Panc1 (cell line): ENCODE measurements around the gene GRID2IP. TPM values are rescaled to one million over a fixed set of nuclear protein-coding genes. Genes with fewer than 3 reads are reported as not detected.

Experiments used
- ATAC-seq: fragments of 200-7000 bp; cut with Tn5 transposase; 2 replicates; pipeline ENCODE4 v1.9.1; 2020; ENCODE audit warnings: mild to moderate bottlenecking, moderate library complexity
- BruUV-seq: library from RNA; stranded (reverse); fragments of 400-500 nt; replicated peaks from 2 replicates; lab custom pipeline; 2021; lab: Mats Ljungman, UMichigan
- CTCF ChIA-PET: fragments of 300-600 bp; sonication (Branson Sonifier 250); formaldehyde crosslinking; loops from one replicate; lab custom pipeline; 2022; ENCODE audit warnings: antibody characterized with exemption; lab: Charles Lee
- POLR2A ChIA-PET: fragments of 300-600 bp; sonication (Branson Sonifier 250); formaldehyde crosslinking; loops from one replicate; lab custom pipeline; 2022; ENCODE audit warnings: antibody characterized with exemption; lab: Charles Lee
- DNase-seq: peaks from one replicate; pipeline ENCODE4 v3.0.0-alpha.2; 2010; ENCODE audit warnings: low read depth, low spot score
- H3K27ac ChIP-seq: 2 replicates; pipeline ENCODE4 v1.5.1; 2011; ENCODE audit warnings: mild to moderate bottlenecking, low read length, inconsistent platforms
- H3K27me3 ChIP-seq: fragments of 200-500 bp; sonication (Bioruptor generic); 2 replicates; pipeline ENCODE4 v1.6.0; 2014; ENCODE audit warnings: low read length, inconsistent platforms; ENCODE audit not compliant: control insufficient read depth, insufficient read depth
- H3K36me3 ChIP-seq: fragments of 200-500 bp; sonication (Bioruptor generic); 2 replicates; pipeline ENCODE4 v1.5.1; 2014; ENCODE audit warnings: inconsistent platforms, mild to moderate bottlenecking, low read length, moderate library complexity; ENCODE audit not compliant: control insufficient read depth, insufficient read depth
- H3K4me1 ChIP-seq: 2 replicates; pipeline ENCODE4 v1.5.1; 2011; ENCODE audit warnings: inconsistent platforms, mild to moderate bottlenecking, low read length, moderate library complexity; ENCODE audit not compliant: control insufficient read depth, insufficient read depth
- H3K4me3 ChIP-seq, 2 experiments: 2 replicates each; pipeline ENCODE4 v1.5.1; 2011 to 2012; ENCODE audit warnings: low read depth in 2 of 2, low read length in 2 of 2, mild to moderate bottlenecking in 2 of 2, inconsistent platforms in 1 of 2, moderate library complexity in 1 of 2
- H3K9me3 ChIP-seq: fragments of 200-500 bp; sonication (Bioruptor generic); 2 replicates; pipeline ENCODE4 v1.5.1; 2014; ENCODE audit warnings: low read depth, mild to moderate bottlenecking, inconsistent platforms, low read length, moderate library complexity; ENCODE audit not compliant: control insufficient read depth, insufficient read depth
- POLR2AphosphoS5 ChIP-seq: IDR thresholded peaks from 2 replicates; pipeline ENCODE4 v1.6.1; 2012; ENCODE audit warnings: mild to moderate bottlenecking, low read depth, low read length, moderate library complexity
- SIN3A ChIP-seq: IDR thresholded peaks from 2 replicates; pipeline ENCODE4 v1.6.1; 2012; ENCODE audit warnings: low read depth, mild to moderate bottlenecking, low read length, moderate library complexity, borderline replicate concordance; ENCODE audit not compliant: insufficient read depth
- TCF7L2 ChIP-seq: IDR thresholded peaks from 2 replicates; pipeline ENCODE4 v1.6.1; 2011; ENCODE audit warnings: mild to moderate bottlenecking, low read depth, low read length, inconsistent platforms
- in situ Hi-C: cut with HindIII; loops from 2 replicates; pipeline ENCODE4 v1.10.0; 2016; ENCODE audit warnings: low sequenced_read_pairs, low pct_unique_long_range_greater_than_20kb
- intact Hi-C: fragments of 100-400 bp; cut with micrococcal nuclease; formaldehyde crosslinking; loops from one replicate; pipeline ENCODE4 v1.10.0; 2022; ENCODE audit not compliant: unreplicated experiment
- total RNA-seq: library from RNA; stranded (reverse); gene quantifications from one replicate; pipeline ENCODE4 v1.2.1, GENCODE V29; 2021; ENCODE audit not compliant: unreplicated experiment
- TF ChIP-seq, protein P1 (sequence below): fragments of 450-650 bp; IDR thresholded peaks from 2 replicates; pipeline ENCODE4 v1.5.1; 2017; ENCODE audit warnings: mild to moderate bottlenecking
- TF ChIP-seq, protein P2 (sequence below), 2 experiments: IDR thresholded peaks; 2 replicates each; pipeline ENCODE4 v1.6.1; 2011 to 2012; ENCODE audit warnings: low read depth in 2 of 2, control low read depth in 1 of 2, low read length in 1 of 2, mild to moderate bottlenecking in 1 of 2, moderate library complexity in 1 of 2; ENCODE audit not compliant: insufficient read depth in 1 of 2

Gene GRID2IP
- total RNA-seq, 1 experiment from 2014 or later, result 0.13 TPM

DNA sequence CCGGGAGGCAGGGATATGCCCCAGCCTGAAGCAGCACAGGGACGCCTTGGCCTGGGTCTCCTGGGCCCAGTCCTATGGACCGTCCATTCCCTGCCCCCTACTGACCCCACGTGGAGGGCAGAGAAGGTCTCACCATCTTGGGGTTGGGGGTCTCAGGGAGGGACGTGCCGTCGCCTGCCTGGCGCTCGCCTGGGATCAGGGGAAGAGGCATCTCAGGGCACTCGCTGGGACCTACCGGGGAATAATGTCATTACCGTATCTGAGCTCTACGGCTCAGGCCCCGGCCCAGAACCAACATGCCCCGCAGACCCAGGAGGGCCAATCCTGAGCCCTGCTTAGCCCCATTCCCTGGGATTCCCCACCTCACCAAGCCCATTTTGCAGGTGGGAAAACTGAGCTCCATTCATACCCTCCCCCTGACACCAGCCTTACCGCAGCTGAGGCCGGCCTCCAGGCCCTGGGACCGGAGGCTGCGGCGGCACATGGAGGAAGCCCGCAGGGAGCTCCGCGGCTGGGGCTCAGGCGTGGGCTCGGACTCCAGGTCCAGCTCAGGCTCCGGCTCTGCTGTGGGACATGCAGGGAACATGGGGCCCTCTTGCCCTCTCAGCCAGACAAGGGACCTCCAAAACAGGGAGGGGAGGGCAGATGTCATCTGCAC, 40.7 kb downstream of the GRID2IP start:
- ATAC-seq (no peak), DNase-seq (no peak)
- intact Hi-C loops, result no loop called here
- Histone ChIP-seq H3K4me1 (no peaks in the 10 kb centered on the region), H3K27ac (no peak overlapping the region), H3K4me3 (no peak overlapping the region), H3K27me3 (no peaks in the 10 kb centered on the region), H3K36me3 (no peaks in the 10 kb centered on the region), H3K9me3 (no peaks in the 10 kb centered on the region)
- POLR2A ChIA-PET, result no interaction called here
- in situ Hi-C loops, result no loop called here
- CTCF ChIA-PET, result interaction anchor here (0.6 kb wide), 1 partner anchor 657 kb away, joined by 3 read pairs; no protein-coding TSS in a partner anchor
- no TSS peak for BruUV-seq
- TF ChIP-seq POLR2AphosphoS5 (no peak), SIN3A (no peak), TCF7L2 (no peak)
- TF ChIP-seq, protein P1, sequence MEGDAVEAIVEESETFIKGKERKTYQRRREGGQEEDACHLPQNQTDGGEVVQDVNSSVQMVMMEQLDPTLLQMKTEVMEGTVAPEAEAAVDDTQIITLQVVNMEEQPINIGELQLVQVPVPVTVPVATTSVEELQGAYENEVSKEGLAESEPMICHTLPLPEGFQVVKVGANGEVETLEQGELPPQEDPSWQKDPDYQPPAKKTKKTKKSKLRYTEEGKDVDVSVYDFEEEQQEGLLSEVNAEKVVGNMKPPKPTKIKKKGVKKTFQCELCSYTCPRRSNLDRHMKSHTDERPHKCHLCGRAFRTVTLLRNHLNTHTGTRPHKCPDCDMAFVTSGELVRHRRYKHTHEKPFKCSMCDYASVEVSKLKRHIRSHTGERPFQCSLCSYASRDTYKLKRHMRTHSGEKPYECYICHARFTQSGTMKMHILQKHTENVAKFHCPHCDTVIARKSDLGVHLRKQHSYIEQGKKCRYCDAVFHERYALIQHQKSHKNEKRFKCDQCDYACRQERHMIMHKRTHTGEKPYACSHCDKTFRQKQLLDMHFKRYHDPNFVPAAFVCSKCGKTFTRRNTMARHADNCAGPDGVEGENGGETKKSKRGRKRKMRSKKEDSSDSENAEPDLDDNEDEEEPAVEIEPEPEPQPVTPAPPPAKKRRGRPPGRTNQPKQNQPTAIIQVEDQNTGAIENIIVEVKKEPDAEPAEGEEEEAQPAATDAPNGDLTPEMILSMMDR, result no peak
- TF ChIP-seq, protein P2, sequence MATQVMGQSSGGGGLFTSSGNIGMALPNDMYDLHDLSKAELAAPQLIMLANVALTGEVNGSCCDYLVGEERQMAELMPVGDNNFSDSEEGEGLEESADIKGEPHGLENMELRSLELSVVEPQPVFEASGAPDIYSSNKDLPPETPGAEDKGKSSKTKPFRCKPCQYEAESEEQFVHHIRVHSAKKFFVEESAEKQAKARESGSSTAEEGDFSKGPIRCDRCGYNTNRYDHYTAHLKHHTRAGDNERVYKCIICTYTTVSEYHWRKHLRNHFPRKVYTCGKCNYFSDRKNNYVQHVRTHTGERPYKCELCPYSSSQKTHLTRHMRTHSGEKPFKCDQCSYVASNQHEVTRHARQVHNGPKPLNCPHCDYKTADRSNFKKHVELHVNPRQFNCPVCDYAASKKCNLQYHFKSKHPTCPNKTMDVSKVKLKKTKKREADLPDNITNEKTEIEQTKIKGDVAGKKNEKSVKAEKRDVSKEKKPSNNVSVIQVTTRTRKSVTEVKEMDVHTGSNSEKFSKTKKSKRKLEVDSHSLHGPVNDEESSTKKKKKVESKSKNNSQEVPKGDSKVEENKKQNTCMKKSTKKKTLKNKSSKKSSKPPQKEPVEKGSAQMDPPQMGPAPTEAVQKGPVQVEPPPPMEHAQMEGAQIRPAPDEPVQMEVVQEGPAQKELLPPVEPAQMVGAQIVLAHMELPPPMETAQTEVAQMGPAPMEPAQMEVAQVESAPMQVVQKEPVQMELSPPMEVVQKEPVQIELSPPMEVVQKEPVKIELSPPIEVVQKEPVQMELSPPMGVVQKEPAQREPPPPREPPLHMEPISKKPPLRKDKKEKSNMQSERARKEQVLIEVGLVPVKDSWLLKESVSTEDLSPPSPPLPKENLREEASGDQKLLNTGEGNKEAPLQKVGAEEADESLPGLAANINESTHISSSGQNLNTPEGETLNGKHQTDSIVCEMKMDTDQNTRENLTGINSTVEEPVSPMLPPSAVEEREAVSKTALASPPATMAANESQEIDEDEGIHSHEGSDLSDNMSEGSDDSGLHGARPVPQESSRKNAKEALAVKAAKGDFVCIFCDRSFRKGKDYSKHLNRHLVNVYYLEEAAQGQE (IDR thresholded peaks at IDR 0.05; ENCODE audit: insufficient read depth in 1 of 2, low read depth in 2 of 2, low read length in 1 of 2), result no peak

DNA sequence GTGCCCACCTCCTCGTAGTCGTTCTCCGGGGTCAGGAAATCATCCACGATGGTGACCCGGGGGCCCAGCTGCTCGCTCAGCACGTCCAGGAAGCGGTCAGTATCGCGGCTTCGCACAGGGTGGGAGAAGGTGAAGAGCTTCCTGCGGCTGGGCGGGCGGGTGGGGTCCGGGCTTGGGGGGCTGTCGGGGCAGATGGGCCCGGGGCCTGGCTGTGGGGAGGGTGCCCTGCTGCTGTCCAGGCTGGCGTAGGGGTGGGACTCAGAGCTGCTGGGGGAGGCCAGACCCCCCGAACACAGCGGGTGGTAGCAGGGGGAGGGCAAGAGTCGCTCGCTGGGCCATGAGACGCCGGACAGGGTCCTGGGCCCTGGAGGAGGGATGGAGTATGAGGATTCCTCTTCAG, 42.3 kb downstream of the GRID2IP start:
- Histone ChIP-seq H3K9me3 (no peaks in the 10 kb centered on the region), H3K27me3 (no peaks in the 10 kb centered on the region), H3K27ac (no peak overlapping the region), H3K4me1 (peaks cover 4% of the 10 kb centered on the region; the same call in 1 of the 2 replicates), H3K4me3 (no peak overlapping the region), H3K36me3 (no peaks in the 10 kb centered on the region)
- CTCF ChIA-PET, result no interaction called here
- no TSS peak for BruUV-seq
- DNase-seq (no peak), ATAC-seq (no peak)
- in situ Hi-C loops (no loop called here), intact Hi-C loops (no loop called here)
- TF ChIP-seq SIN3A (no peak), POLR2AphosphoS5 (no peak), TCF7L2 (no peak)
- TF ChIP-seq, protein P1, result no peak
- TF ChIP-seq, protein P2 (IDR thresholded peaks at IDR 0.05; ENCODE audit: insufficient read depth in 1 of 2, low read depth in 2 of 2, low read length in 1 of 2), result no peak
- POLR2A ChIA-PET, result no interaction called here
